Mesenteric fat pad (tissue), 1 donor: Measurements from ENCODE around the gene RAB20. TPM values are rescaled to one million over a fixed set of nuclear protein-coding genes. Genes with fewer than 3 reads are reported as not detected.
"Not testable (repeated sequence)": the region's sequence is repeated elsewhere in the genome, so short reads cannot be mapped to it uniquely, and the experiment has no call there.

ENCODE experiments used
- DNase-seq: peaks from one replicate; pipeline ENCODE4 v3.0.0-alpha.2; 2020; ENCODE audit warnings: low spot score
- total RNA-seq: library from RNA; stranded (reverse); fragmentation: NEBNext Ultra II Directional; extraction: Animal tissue kit (Norgen Biotek cat#: 25700); gene quantifications from one replicate; pipeline ENCODE4 v1.2.1, GENCODE V29; 2021
- donor health status: DM: yes; HTN: yes; CAD: no.

The RAB20 gene
- total RNA-seq, 1 donor from 2014 or later: 61.6 TPM

DNA sequence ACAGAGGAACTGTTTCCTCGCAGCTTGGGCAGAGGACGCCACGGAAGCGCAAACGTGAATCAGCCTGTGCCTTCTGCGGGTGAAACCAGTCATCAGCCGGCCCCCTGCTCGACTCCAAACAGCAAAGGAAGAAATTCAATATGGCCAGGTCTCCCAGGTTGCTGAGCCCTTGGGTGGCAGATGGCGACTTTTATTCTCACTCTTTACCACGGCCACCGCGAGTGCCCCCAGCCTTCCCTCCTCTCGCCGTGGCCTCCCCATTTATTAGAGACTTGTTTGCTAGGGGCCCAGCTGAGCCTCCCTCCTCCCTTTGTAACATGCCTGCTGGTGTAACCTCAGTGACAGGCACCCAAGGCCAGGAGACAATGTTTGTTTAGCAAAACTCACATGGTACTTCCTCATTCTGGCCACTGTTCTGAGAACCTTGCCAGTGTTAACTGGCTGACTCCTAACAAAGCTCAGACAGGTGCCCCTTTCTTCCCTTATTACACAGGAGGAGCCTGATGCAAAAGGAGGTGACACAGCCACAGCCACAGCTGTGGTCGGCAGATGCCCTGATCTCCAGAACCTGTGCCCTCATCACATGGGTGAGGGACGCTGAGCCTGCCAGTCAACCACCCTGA, 5.8 kb downstream of the RAB20 start:
- DNase-seq: no peak

GRCh38 chr13:110554946-110555345, 6.6 kb downstream of the RAB20 start:
- DNase-seq: no peak

DNA sequence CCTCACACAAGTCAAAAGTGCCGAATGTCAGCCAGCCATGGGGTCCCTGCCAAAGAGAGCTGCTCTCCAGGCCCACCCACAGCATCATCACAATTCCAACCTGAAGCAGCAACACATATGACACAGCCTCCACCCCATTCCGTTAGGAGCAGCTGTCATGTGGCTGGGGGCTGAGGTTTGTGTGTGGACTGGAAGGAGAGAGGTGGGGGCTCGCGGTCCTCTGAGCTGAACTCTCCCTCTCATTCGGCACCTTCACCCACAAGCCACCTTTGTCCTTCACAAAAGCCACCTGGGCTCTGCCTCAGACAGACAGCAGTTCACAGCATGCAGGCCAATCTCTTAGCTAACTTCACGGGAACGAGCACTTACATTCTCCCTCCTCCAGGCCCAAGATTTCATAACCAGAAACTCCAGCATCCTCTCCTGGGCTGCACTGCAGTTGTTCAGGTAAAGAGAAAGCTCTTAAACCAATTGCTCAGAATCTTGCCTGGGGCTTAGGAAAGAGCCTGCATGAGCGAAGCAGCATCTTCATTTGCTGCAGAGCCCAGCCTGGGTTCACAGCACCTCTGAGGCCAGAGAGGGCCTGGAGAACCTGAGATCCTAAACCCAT, 7.2 kb downstream of the RAB20 start:
- DNase-seq: no peak

DNA sequence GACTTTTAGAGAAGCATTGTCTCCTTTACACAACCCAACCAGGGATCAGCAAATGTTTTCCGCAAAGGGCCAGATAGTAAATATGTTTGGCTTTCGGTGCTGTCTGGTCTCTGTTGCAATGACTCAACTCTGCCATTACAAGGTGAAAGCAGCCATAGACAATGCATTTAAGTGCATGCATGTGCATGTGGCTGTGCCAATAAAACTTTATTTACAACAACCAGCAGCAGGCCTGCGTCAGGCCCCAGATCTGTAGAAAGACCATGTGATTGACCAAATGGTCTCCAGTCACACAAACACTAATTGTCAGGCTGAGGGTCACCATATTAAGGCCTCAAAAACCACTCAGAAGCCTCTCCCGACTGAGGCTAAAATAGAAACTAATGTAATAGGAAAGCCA, 8.1 kb downstream of the RAB20 start:
- no peak for DNase-seq

- DNase-seq: no peak
Observed at GRCh38 chr13:110552767-110553166, 8.8 kb downstream of the RAB20 start.

DNA sequence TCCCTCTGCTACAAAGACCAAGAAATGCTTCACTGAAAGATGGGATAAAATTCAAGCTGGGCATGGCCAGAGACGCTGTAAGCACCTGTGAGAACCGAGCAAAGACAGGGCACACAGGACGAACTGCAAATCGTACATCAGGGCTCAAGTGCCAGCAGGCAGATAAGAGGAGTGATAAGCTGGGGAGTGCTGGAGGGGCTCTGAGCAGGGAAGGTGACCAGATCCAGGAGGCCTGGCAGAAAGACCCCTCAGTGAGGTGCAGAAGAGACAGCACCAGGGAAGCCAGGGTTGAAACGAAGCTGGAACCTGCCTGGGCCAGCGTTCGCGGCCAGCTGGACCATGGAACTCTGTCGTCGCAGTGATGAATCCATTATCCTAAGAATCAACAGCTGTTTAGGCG, 10.2 kb downstream of the RAB20 start:
- no peak for DNase-seq

GRCh38 chr13:110549795-110550160, 11.7 kb downstream of the RAB20 start:
- DNase-seq: no peak

GRCh38 chr13:110548891-110549794, 12.4 kb downstream of the RAB20 start:
- DNase-seq: no peak

GRCh38 chr13:110546926-110547325, 14.6 kb downstream of the RAB20 start:
- DNase-seq: no peak

- DNase-seq: no peak
Observed at GRCh38 chr13:110546378-110546777, 15.1 kb downstream of the RAB20 start.

GRCh38 chr13:110542169-110542796, 19.2 kb downstream of the RAB20 start:
- DNase-seq: no peak

DNA sequence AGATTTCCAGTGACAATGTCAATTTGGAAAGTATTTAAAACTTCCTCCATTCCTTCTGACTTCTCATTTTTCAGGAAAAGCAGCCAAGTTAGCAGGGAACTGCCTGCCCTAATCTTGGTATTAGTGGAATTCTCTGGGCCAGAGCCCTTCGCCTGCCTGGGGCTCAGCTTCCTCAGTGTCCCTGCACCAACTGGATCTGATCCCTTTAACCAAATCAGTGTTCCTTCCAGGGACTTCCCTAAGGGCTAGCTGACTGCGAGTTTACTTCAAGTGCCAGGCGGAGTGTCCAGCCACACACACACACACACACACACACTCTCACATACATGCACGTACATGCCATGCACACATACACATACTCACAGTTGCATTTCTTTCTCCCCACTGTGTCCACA, 20.0 kb downstream of the RAB20 start:
- no peak for DNase-seq

- DNase-seq: no peak
Observed at GRCh38 chr13:110540871-110541525, 20.5 kb downstream of the RAB20 start.

DNA sequence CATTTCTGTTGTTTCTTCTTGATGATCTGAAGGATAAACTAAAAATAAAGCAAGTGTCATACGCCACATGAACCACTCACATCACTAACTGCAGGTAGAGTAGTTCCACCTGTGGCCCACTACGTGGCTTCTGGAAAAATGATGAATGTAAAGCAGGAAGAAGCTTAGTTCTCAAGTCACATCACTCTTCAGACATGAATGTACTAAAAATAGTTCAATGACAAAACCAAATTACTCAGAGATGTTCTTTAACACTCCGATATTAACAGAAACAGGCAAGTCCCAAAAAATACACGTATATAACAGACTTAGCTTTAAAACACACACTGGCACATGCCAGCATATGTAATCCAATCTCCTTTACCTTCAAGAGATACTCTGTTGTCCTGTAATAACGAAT, 21.6 kb downstream of the RAB20 start:
- DNase-seq: no peak

- no peak for DNase-seq
Observed at GRCh38 chr13:110538632-110539031, 22.9 kb downstream of the RAB20 start.

DNA sequence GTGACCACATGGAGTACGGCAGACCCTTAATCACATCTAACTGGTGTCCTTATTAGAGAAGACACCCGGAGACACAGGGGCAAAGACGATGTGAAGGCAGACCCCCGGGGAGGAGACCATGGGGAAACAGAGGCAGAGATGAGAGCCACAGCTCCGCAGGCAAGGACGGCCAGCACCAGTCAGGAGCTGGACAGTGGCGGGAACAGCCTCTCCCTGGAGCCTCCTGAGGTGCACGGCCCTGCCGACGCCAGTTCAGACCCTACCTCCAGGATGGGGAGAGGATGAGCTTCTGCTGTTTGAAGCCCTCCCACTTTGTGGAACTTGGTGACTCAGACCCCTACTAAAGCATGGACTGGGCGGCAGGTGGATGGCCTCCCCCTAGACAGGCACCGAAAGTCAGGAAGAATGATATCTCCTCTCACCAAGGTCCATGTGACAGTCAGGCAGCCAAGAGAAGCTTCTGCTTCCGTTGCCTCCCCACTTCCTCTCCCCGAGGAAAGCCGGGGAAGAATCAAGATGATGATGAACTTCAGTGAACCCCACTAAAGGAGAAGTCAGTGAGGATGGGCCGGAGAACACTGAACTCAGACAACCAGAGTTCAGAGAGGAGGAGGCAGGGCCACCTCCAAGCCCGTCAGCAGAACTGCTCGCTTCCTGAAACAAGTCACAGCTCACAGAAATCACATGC, 25.4 kb downstream of the RAB20 start:
- no peak for DNase-seq

DNA sequence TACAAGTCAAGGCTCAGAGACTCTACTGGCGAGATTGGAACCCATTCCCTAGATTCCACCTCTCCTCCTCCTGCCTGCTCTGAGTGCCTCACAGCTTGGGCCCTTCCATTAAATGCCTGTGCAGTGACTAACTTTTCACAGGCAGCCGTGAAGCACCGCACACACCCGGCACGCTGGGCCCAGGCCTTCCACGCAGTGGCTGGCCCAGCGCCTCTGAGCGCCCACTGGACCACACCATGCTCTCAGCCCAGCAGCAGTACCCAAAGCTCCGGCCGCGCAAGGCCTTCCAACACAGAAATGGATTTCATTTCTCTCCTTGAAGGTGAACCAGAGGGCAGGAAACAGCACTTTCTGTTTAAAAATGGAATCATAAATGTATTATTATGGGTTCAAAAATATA, 26.0 kb downstream of the RAB20 start:
- no peak for DNase-seq

DNA sequence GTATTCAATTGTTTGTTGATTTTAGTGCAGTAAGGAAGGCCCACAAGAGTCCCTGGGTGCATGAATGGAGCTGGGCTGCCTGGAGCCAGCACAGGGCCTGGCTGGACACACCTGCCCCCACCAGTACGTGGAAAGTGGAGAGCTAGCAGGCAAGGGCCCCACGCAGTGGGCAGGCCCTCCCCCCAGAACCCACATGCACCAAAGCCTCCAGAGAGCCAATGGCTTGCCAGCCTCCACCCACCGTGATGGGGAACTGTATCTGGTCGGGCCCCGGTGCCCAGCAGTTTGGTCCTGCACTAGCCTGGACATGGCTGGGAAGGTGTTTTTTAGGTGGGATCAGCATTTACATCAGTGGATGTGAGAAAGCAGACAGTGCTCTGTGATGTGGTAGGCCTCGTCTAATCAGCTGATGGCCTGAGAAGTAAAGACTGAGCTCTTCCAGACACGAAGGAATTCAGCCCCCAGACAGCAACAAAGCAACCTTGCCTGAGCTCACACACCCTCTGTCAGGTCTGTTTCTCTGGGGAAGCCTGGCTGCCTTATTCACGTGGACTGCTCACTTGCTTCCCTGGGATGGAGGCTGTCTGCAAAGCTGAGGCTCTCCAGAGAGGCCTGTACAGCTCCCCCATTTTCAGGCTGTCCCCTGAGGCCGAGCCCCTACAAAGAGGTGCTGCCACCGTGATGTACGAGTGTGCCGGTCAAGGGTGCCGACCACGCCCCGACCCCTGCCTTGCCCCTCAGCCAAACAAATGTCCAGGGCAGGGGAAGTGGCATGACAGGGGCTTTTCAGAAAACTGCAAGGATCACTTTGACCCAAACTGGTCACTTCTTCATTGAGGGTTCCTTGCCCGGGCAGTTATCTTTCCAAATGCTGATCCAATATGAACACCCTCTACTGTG, 27.5 kb downstream of the RAB20 start:
- no peak for DNase-seq

DNA sequence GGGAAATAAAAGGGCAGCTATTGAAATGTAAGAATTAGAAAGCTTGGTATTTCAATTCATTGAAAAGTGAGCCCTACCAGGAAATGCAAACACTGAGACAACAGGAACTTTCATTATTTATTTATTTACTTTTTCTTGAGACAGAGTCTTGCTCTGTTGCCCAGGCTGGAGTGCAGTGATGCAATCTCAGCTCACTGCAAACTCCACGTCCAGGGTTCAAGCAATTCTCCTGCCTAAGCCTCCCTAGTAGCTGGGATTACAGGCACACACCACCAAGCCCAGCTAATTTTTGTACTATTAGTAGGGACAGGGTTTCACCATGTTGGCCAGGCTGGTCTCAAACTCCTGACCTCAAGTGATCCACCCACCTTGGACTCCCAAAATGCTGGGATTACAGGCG, 29.3 kb downstream of the RAB20 start:
- not testable (repeated sequence) for DNase-seq

GRCh38 chr13:110531671-110532083, 29.8 kb downstream of the RAB20 start:
- DNase-seq: no peak
